Measurements from ENCODE around the gene RIPPLY3. TPM values are rescaled to one million over a fixed set of nuclear protein-coding genes. Genes with fewer than 3 reads are reported as not detected.
A peak's percentile ranks its signal among the peaks of the same experiment; 100 is the strongest.

RIPPLY3 gene
- total and polyA plus RNA-seq, 2 of the 13 experiments (the other 11 are each of a cell fraction or from before 2014, with no cell fraction given), result 0.09 to 2.9 TPM

DNA sequence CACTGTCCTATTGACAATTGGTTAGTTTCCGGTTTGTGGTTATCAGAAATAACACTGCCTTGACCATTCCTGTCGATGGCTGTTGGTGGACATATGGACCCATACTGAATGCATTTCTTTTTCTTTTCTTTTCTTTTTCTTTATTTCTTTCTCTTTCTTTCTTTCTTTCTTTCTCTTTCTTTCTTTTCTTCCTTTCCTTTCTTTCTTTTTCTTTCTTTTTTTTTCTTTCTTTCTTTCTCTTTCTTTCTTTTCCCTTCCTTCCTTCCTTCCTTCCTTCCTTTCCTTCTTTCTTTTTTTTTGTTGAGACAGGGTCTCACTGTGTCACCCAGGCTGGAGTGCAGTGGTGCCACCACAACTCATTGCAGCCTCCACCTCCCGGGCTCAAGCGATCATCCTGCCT lies 24.4 kb downstream of the RIPPLY3 start:
- Histone ChIP-seq H3K79me2 (ENCODE audit: insufficient read depth, low read length) (no peaks in the 10 kb centered on the region), H3K36me3 (replicated peaks in 1 of 2; ENCODE audit: control insufficient read depth in 1 of 2, insufficient read depth in 2 of 2, low read length in 2 of 2) (no peaks in the 10 kb centered on the region), H3K4me3 (replicated peaks in 1 of 3; ENCODE audit: insufficient read depth in 1 of 3, low read depth in 2 of 3, low read length in 3 of 3) (no peak overlapping the region), H2AFZ (ENCODE audit: low read length) (no peak overlapping the region), H4K20me1 (ENCODE audit: insufficient read depth, low read length) (no peaks in the 10 kb centered on the region), H3K27ac (ENCODE audit: extremely low read length, insufficient read depth, low read length) (no peak overlapping the region), H3K9ac (ENCODE audit: insufficient read depth, low read depth, low read length) (no peak overlapping the region), H3K4me2 (ENCODE audit: low read depth, low read length) (no peak overlapping the region), H3K9me3 (ENCODE audit: low read length) (no peaks in the 10 kb centered on the region), H3K27me3 (ENCODE audit: control insufficient read depth in 1 of 2, insufficient read depth in 2 of 2, low read length in 2 of 2) (no peaks in the 10 kb centered on the region), H3K4me1 (ENCODE audit: insufficient read depth, low read length) (no peaks in the 10 kb centered on the region)
- intact Hi-C loops (cut with micrococcal nuclease; ENCODE audit: unreplicated experiment) (no loop called here), in situ Hi-C loops (cut with HindIII; ENCODE audit: extremely low pct_ligation_motif_present, low pct_unique_long_range_greater_than_20kb) (no loop called here)
- TF ChIP-seq, protein P1, sequence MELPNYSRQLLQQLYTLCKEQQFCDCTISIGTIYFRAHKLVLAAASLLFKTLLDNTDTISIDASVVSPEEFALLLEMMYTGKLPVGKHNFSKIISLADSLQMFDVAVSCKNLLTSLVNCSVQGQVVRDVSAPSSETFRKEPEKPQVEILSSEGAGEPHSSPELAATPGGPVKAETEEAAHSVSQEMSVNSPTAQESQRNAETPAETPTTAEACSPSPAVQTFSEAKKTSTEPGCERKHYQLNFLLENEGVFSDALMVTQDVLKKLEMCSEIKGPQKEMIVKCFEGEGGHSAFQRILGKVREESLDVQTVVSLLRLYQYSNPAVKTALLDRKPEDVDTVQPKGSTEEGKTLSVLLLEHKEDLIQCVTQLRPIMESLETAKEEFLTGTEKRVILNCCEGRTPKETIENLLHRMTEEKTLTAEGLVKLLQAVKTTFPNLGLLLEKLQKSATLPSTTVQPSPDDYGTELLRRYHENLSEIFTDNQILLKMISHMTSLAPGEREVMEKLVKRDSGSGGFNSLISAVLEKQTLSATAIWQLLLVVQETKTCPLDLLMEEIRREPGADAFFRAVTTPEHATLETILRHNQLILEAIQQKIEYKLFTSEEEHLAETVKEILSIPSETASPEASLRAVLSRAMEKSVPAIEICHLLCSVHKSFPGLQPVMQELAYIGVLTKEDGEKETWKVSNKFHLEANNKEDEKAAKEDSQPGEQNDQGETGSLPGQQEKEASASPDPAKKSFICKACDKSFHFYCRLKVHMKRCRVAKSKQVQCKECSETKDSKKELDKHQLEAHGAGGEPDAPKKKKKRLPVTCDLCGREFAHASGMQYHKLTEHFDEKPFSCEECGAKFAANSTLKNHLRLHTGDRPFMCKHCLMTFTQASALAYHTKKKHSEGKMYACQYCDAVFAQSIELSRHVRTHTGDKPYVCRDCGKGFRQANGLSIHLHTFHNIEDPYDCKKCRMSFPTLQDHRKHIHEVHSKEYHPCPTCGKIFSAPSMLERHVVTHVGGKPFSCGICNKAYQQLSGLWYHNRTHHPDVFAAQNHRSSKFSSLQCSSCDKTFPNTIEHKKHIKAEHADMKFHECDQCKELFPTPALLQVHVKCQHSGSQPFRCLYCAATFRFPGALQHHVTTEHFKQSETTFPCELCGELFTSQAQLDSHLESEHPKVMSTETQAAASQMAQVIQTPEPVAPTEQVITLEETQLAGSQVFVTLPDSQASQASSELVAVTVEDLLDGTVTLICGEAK (IDR thresholded peaks at IDR 0.05), result no peak
- TF ChIP-seq, protein P1 (CRISPR knock-in tag; IDR thresholded peaks at IDR 0.05), result no peak
- TF ChIP-seq, protein P2, sequence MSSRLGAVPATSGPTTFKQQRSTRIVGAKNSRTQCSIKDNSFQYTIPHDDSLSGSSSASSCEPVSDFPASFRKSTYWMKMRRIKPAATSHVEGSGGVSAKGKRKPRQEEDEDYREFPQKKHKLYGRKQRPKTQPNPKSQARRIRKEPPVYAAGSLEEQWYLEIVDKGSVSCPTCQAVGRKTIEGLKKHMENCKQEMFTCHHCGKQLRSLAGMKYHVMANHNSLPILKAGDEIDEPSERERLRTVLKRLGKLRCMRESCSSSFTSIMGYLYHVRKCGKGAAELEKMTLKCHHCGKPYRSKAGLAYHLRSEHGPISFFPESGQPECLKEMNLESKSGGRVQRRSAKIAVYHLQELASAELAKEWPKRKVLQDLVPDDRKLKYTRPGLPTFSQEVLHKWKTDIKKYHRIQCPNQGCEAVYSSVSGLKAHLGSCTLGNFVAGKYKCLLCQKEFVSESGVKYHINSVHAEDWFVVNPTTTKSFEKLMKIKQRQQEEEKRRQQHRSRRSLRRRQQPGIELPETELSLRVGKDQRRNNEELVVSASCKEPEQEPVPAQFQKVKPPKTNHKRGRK (CRISPR knock-in tag; IDR thresholded peaks at IDR 0.05), result 0 out of 2 replicates have a peak, but pooled peaks have one; percentile 6
- DNase-seq (ENCODE audit: low spot score) (no peak), ATAC-seq (no peak), FAIRE-seq (no peak)
- POLR2A ChIA-PET, result no interaction called here
- WGBS (ENCODE audit: low lambda C conversion rate), result 86% methylated on average over 4 of the region's 4 CpGs
- CTCF ChIA-PET (ENCODE audit: low intra/inter-chr PET ratio, low total read pairs), result no interaction called here
- no TSS peak for BruUV-seq (replicated peaks)

Data from HepG2 (cell line).